HepG2 (cell line): ENCODE data around the gene UCKL1. TPM values are rescaled to one million over a fixed set of nuclear protein-coding genes. Genes with fewer than 3 reads are reported as not detected.

Experiments used
- ATF4 ChIP-seq, 2 experiments: fragments of 450-650 bp in 1 of 2; sonication (generic) in 1 of 2; formaldehyde crosslinking; IDR thresholded peaks; 2 replicates each; pipeline versions ENCODE4 v1.5.0 to v1.8.0; 2020 to 2022; ENCODE audit warnings: mild to moderate bottlenecking in 1 of 2, missing genetic modification reagents in 1 of 2
- CEBPG ChIP-seq: IDR thresholded peaks from 2 replicates; pipeline ENCODE4 v1.6.1; 2016
- E2F1 ChIP-seq: sonication (generic); formaldehyde crosslinking; IDR thresholded peaks from 2 replicates; pipeline ENCODE4 v1.5.0; 2020; ENCODE audit warnings: missing genetic modification reagents
- E2F2 ChIP-seq: sonication (generic); formaldehyde crosslinking; IDR thresholded peaks from 2 replicates; pipeline ENCODE4 v1.4.0; 2020; ENCODE audit warnings: missing genetic modification reagents, borderline replicate concordance
- FOXO4 ChIP-seq: sonication (generic); formaldehyde crosslinking; conservative IDR thresholded peaks from 2 replicates; pipeline ENCODE4 v1.8.1; 2023; ENCODE audit warnings: missing genetic modification reagents
- GATAD1 ChIP-seq: IDR thresholded peaks from 2 replicates; pipeline ENCODE4 v1.6.1; 2016; ENCODE audit warnings: missing genetic modification reagents, missing compliant biosample characterization
- HDAC6 ChIP-seq: fragments of 200-600 bp; sonication (generic); IDR thresholded peaks from 2 replicates; pipeline ENCODE4 v1.7.0; 2017; ENCODE audit warnings: mild to moderate bottlenecking, antibody characterized with exemption, low read length, low read depth
- HINFP ChIP-seq: sonication (generic); formaldehyde crosslinking; IDR thresholded peaks from 2 replicates; pipeline ENCODE4 v1.4.0; 2020; ENCODE audit warnings: low read depth, mild to moderate bottlenecking, missing genetic modification reagents
- HOXA5 ChIP-seq: sonication (generic); formaldehyde crosslinking; IDR thresholded peaks from 2 replicates; pipeline ENCODE4 v1.4.0; 2020; ENCODE audit warnings: missing genetic modification reagents
- POGZ ChIP-seq: sonication (generic); formaldehyde crosslinking; IDR thresholded peaks from 2 replicates; pipeline ENCODE4 v1.4.0; 2020; ENCODE audit warnings: mild to moderate bottlenecking, missing genetic modification reagents
- POLR2G ChIP-seq: fragments of 200-400 bp; formaldehyde crosslinking; IDR thresholded peaks from 2 replicates; pipeline ENCODE4 v1.6.1; 2018; ENCODE audit warnings: mild to moderate bottlenecking, low read depth, low read length, moderate library complexity
- RCOR2 ChIP-seq: IDR thresholded peaks from 2 replicates; pipeline ENCODE4 v1.6.1; 2016; ENCODE audit warnings: missing biosample characterization, missing genetic modification reagents
- SIX4 ChIP-seq: sonication (generic); formaldehyde crosslinking; IDR thresholded peaks from 2 replicates; pipeline ENCODE4 v1.4.0; 2020; ENCODE audit warnings: missing genetic modification reagents
- SOX5 ChIP-seq: IDR thresholded peaks from 2 replicates; pipeline ENCODE4 v1.6.1; 2016; ENCODE audit warnings: borderline replicate concordance
- TRIM22 ChIP-seq: fragments of 450-650 bp; IDR thresholded peaks from 2 replicates; pipeline ENCODE4 v1.6.1; 2017
- ZFP91 ChIP-seq: sonication (generic); formaldehyde crosslinking; IDR thresholded peaks from 2 replicates; pipeline ENCODE4 v1.9.0; 2022; ENCODE audit warnings: missing genetic modification reagents, mild to moderate bottlenecking, borderline replicate concordance
- ZNF260 ChIP-seq: sonication (generic); formaldehyde crosslinking; IDR thresholded peaks from 2 replicates; pipeline ENCODE4 v1.4.0; 2020; ENCODE audit warnings: missing genetic modification reagents, low read depth, mild to moderate bottlenecking, borderline replicate concordance
- polyA plus RNA-seq, 8 experiments: library from polyadenylated mRNA; depleted of rRNA in 3 of 8; stranded (reverse) in 7 of 8; unstranded in 1 of 8; fragments of >200 nt; fragmentation: Illumina TruSeq in 4 of 8; extraction: Trizol in 4 of 8; gene quantifications; 2 replicates each; pipeline versions ENCODE4 v1.2.1 to v1.2.3, GENCODE V29; 2011 to 2016; ENCODE audit warnings: low read depth in 4 of 8, missing spikeins in 1 of 8, mixed read lengths in 1 of 8; ENCODE audit not compliant: insufficient read depth in 1 of 8
- total RNA-seq, 5 experiments: library from RNA; depleted of rRNA; stranded (reverse); fragments of >200 nt; fragmentation: Illumina TruSeq; extraction: Trizol; gene quantifications; 2 replicates each; pipeline ENCODE4 v1.2.3, GENCODE V29; 2016; ENCODE audit warnings: low read depth in 1 of 5

UCKL1 gene
- total and polyA plus RNA-seq, 2 of the 13 experiments (the other 11 are each of a cell fraction or from before 2014, with no cell fraction given) = 50.2 to 126 TPM

GRCh38 chr20:63979557-63980316, 23.5 kb upstream of the UCKL1 start, which contains the start of gene SAMD10 (continued):
- TF ChIP-seq ATF4 (CRISPR knock-in tag; IDR thresholded peaks at IDR 0.05) = peak in 1 of 2 experiments; percentile 31; a peak in 1 of 4 replicates
- TF ChIP-seq ZNF260 (CRISPR knock-in tag) = no peak
- TF ChIP-seq GATAD1 (CRISPR knock-in tag) = peak; percentile 51; the same call in 1 of the 2 replicates
- peak; percentile 36; the same call in 1 of the 2 replicates for TF ChIP-seq POGZ (CRISPR knock-in tag)
- 0 out of 2 replicates have a peak, but pooled peaks have one; percentile 96 for TF ChIP-seq FOXO4 (CRISPR knock-in tag)
- TF ChIP-seq CEBPG (CRISPR knock-in tag) = no peak
- no peak; the same call in 1 of the 2 replicates for TF ChIP-seq HINFP (CRISPR knock-in tag)
- peak; percentile 74 for TF ChIP-seq POLR2G
- TF ChIP-seq E2F1 (CRISPR knock-in tag) = no peak
- TF ChIP-seq SIX4 (CRISPR knock-in tag) = no peak
- no peak for TF ChIP-seq RCOR2 (CRISPR knock-in tag)
- TF ChIP-seq SOX5 = no peak
- no peak for TF ChIP-seq TRIM22
- 0 out of 2 replicates have a peak, but pooled peaks have one; percentile 2 for TF ChIP-seq ZFP91
- TF ChIP-seq HDAC6 = no peak
- no peak for TF ChIP-seq HOXA5
- TF ChIP-seq E2F2 (CRISPR knock-in tag) = no peak
